NCI-H128 (cell line): Measurements from ENCODE around the gene TRAF6.

ENCODE experiments used
- DNase-seq: peaks from one replicate; lab custom pipeline; 2025; ENCODE audit not compliant: unreplicated experiment; lab: John Stamatoyannopoulos, UW

Gene TRAF6

GRCh38 chr11:36460220-36460619 is 49.9 kb downstream of the TRAF6 start:
- no peak for DNase-seq

- DNase-seq: no peak
These were observed 51.0 kb downstream of the TRAF6 start for GRCh38 chr11:36459046-36459445.

GRCh38 chr11:36458129-36458915 is 51.8 kb downstream of the TRAF6 start:
- no peak for DNase-seq

GRCh38 chr11:36456156-36456555 is 53.9 kb downstream of the TRAF6 start:
- DNase-seq: no peak

- no peak for DNase-seq
These were observed 54.4 kb downstream of the TRAF6 start for GRCh38 chr11:36455658-36456111.

- DNase-seq: no peak
These were observed 55.0 kb downstream of the TRAF6 start for GRCh38 chr11:36454941-36455631.

- no peak for DNase-seq
These were observed 55.5 kb downstream of the TRAF6 start for GRCh38 chr11:36454551-36454940.

GRCh38 chr11:36453678-36454077 is 56.4 kb downstream of the TRAF6 start:
- no peak for DNase-seq

- no peak for DNase-seq
These were observed 57.1 kb downstream of the TRAF6 start for GRCh38 chr11:36452961-36453360.

GRCh38 chr11:36452236-36452940 is 57.7 kb downstream of the TRAF6 start:
- no peak for DNase-seq

- DNase-seq: no peak
These were observed 58.4 kb downstream of the TRAF6 start for GRCh38 chr11:36451681-36452080.

GRCh38 chr11:36451045-36451444 is 59.0 kb downstream of the TRAF6 start:
- no peak for DNase-seq

GRCh38 chr11:36450110-36450572 is 59.9 kb downstream of the TRAF6 start:
- DNase-seq: no peak

GRCh38 chr11:36449561-36450096 is 60.4 kb downstream of the TRAF6 start:
- no peak for DNase-seq

GRCh38 chr11:36447947-36448346 is 62.1 kb downstream of the TRAF6 start:
- DNase-seq: no peak

- DNase-seq: no peak
These were observed 62.6 kb downstream of the TRAF6 start for GRCh38 chr11:36447514-36447913.

- no peak for DNase-seq
These were observed 63.9 kb downstream of the TRAF6 start for GRCh38 chr11:36446135-36446534.

GRCh38 chr11:36443661-36444060 is 66.4 kb downstream of the TRAF6 start:
- no peak for DNase-seq

- no peak for DNase-seq
These were observed 68.4 kb downstream of the TRAF6 start for GRCh38 chr11:36441610-36442208.

GRCh38 chr11:36438126-36438525 is 71.9 kb downstream of the TRAF6 start:
- no peak for DNase-seq

- no peak for DNase-seq
These were observed 72.7 kb downstream of the TRAF6 start for GRCh38 chr11:36437413-36437812.
